ENCODE results near the gene CRTC3. TPM values are rescaled to one million over a fixed set of nuclear protein-coding genes. Genes with fewer than 3 reads are reported as not detected.
"Not testable (repeated sequence)": the region's sequence is repeated elsewhere in the genome, so short reads cannot be mapped to it uniquely, and the experiment has no call there.

Gene CRTC3
- total RNA-seq, 2 donors from 2014 or later, result 10.5 to 13.0 TPM

GRCh38 chr15:90671216-90671615 is 141.5 kb downstream of the CRTC3 start:
- Histone ChIP-seq H3K4me1 (peaks cover under 1% of the 10 kb centered on the region), H3K36me3 (replicated peaks in 1 of 2; ENCODE audit: insufficient read depth in 1 of 2, low read depth in 2 of 2) (no peaks in the 10 kb centered on the region), H3K27ac (no peak overlapping the region), H3K27me3 (no peaks in the 10 kb centered on the region), H3K9me3 (no peaks in the 10 kb centered on the region), H3K4me3 (no peak overlapping the region)
- WGBS, 2 donors, result 83 to 87% methylated on average over 4 of the region's 4 CpGs
- no peak for DNase-seq
- TF ChIP-seq CTCF (IDR thresholded peaks at IDR 0.05), result no peak
- no peak for TF ChIP-seq POLR2A (IDR thresholded peaks at IDR 0.05)
- intact Hi-C loops (cut with DNase I), result no loop called here
- no peak for ATAC-seq

- H3K9me3 ChIP-seq; H3K27ac ChIP-seq; ATAC-seq; H3K4me1 ChIP-seq; DNase-seq; H3K4me3 ChIP-seq; H3K27me3 ChIP-seq; intact Hi-C loops (cut with DNase I); H3K36me3 ChIP-seq (replicated peaks in 1 of 2; ENCODE audit: insufficient read depth in 1 of 2, low read depth in 2 of 2): not testable (repeated sequence)
- WGBS, 2 donors, result 90 to 92% methylated on average over 10 of the region's 10 CpGs
Observed at GRCh38 chr15:90673357-90673756, 143.6 kb downstream of the CRTC3 start.

GRCh38 chr15:90674476-90674875 is 144.8 kb downstream of the CRTC3 start:
- Histone ChIP-seq H3K36me3 (replicated peaks in 1 of 2; ENCODE audit: insufficient read depth in 1 of 2, low read depth in 2 of 2) (no peaks in the 10 kb centered on the region), H3K27me3 (no peaks in the 10 kb centered on the region), H3K9me3 (no peaks in the 10 kb centered on the region), H3K4me1 (no peaks in the 10 kb centered on the region), H3K27ac (no peak overlapping the region), H3K4me3 (no peak overlapping the region)
- ATAC-seq (no peak), DNase-seq (no peak)
- TF ChIP-seq POLR2A (IDR thresholded peaks at IDR 0.05) (no peak), CTCF (IDR thresholded peaks at IDR 0.05) (no peak)
- intact Hi-C loops (cut with DNase I), result no loop called here
- 81 to 82% methylated on average over 3 of the region's 3 CpGs for WGBS, 2 donors

GRCh38 chr15:90675464-90675863 is 145.7 kb downstream of the CRTC3 start:
- intact Hi-C loops (cut with DNase I), result no loop called here

More at GRCh38 chr15:90675464-90675863, 145.7 kb downstream of the CRTC3 start:
- 73 to 80% methylated on average over 5 of the region's 5 CpGs for WGBS, 2 donors
- Histone ChIP-seq H3K27me3 (no peaks in the 10 kb centered on the region), H3K36me3 (replicated peaks in 1 of 2; ENCODE audit: insufficient read depth in 1 of 2, low read depth in 2 of 2) (no peaks in the 10 kb centered on the region), H3K4me1 (no peaks in the 10 kb centered on the region), H3K9me3 (no peaks in the 10 kb centered on the region), H3K4me3 (no peak overlapping the region), H3K27ac (no peak overlapping the region)
- no peak for DNase-seq
- TF ChIP-seq CTCF (IDR thresholded peaks at IDR 0.05), result no peak
- TF ChIP-seq POLR2A (IDR thresholded peaks at IDR 0.05), result no peak
- no peak for ATAC-seq
